GM18505 (cell line): ENCODE data around the gene TMEM11.
"Not testable (repeated sequence)": the region's sequence is repeated elsewhere in the genome, so short reads cannot be mapped to it uniquely, and the experiment has no call there.

Experiments
- ATAC-seq: cut with Tn5 transposase; IDR thresholded peaks from one replicate; pipeline ENCODE4 v1.9.1; 2021; ENCODE audit not compliant: unreplicated experiment
- POLR2A ChIP-seq: IDR thresholded peaks from 4 replicates; pipeline ENCODE4 v1.6.1; 2011; ENCODE audit warnings: borderline replicate concordance; ENCODE audit not compliant: insufficient read depth, insufficient read length; ENCODE audit errors: extremely low read depth

Gene TMEM11

GRCh38 chr17:21232033-21232749 is 18.2 kb upstream of the TMEM11 start:
- ATAC-seq = no peak
- TF ChIP-seq POLR2A = no peak

DNA sequence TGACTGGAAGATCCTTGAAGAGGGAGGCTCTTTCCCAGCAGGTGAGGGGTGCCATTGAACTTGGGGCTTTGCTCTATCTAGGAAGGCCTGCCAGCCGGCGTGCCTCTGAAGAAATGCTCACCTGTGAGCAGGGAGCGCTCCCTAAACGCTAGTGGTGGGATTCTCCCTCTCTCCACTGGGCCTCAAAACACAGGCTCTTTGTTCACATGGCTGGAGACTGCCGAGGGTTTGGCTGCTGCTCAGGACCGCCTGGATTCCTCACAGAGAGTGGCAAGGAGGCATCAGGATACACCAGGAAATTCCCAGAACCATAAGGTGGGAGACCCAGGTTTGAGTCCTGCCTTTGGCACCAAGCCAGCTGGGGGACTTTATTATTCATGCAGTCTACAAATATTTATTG is 17.6 kb upstream of the TMEM11 start:
- ATAC-seq = no peak
- TF ChIP-seq POLR2A = no peak

- no peak for ATAC-seq
Observed at GRCh38 chr17:21228845-21229244, 14.9 kb upstream of the TMEM11 start.

GRCh38 chr17:21228111-21228510 is 14.2 kb upstream of the TMEM11 start:
- ATAC-seq = no peak
- TF ChIP-seq POLR2A = no peak

More at GRCh38 chr17:21228845-21229244, 14.9 kb upstream of the TMEM11 start:
- TF ChIP-seq POLR2A = no peak

DNA sequence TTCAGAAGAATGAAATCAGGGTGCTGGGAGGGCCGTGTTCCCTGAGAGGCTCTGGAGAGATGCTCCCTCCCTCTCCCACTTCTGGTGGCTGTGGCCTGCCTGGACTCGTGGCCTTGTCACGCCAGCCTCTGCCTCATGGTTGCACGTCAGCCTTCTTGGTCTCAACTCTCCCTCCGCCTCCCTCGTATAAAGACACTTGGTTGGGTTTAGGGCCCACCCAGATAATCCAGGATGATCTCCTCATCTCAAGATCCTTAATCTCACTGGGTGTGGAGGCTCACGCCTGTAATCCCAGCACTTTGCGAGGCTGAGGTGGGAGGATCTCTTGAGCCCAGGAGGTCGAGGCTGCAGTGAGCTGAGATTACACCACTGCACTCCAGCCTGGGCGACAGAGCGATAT is 13.3 kb upstream of the TMEM11 start:
- ATAC-seq = not testable (repeated sequence)

- no peak for ATAC-seq
Observed at GRCh38 chr17:21223086-21223485, 9.1 kb upstream of the TMEM11 start.

DNA sequence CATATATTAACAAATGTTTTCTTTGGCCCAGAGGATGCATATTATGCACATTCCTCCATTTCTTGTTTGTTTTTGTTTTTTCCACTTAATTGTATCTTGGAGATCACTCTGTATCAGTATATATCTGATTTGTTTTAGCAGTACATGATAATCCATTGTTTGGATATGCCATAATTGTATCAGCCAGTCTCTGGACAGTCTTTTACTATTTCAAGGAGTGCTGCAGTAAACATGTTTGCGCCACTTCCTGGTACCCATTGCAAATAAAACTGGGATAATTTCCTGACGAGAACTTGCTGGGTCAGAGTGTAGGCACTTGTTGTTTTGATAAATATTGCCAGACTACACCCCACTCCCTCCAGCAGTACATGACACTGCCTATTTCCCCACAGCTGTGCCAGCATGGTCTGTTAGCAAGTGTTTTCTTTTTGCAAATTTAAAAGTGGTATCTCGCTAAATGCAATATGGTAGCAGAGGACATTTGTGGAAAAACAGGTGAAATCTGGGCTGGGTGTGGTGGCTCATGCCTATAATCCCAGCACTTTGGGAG is 4.9 kb upstream of the TMEM11 start:
- no peak for TF ChIP-seq POLR2A
- no peak for ATAC-seq

More at GRCh38 chr17:21223086-21223485, 9.1 kb upstream of the TMEM11 start:
- TF ChIP-seq POLR2A = no peak

GRCh38 chr17:21218101-21218500 is 4.1 kb upstream of the TMEM11 start:
- no peak for TF ChIP-seq POLR2A
- no peak for ATAC-seq

- no peak for TF ChIP-seq POLR2A
- no peak for ATAC-seq
Observed at GRCh38 chr17:21217346-21217745, 3.4 kb upstream of the TMEM11 start.

GRCh38 chr17:21215935-21216334 is 2.0 kb upstream of the TMEM11 start:
- no peak for TF ChIP-seq POLR2A
- ATAC-seq = no peak

GRCh38 chr17:21214777-21215541 is 998 bp upstream of the TMEM11 start:
- no peak for TF ChIP-seq POLR2A
- peak; percentile 8 for ATAC-seq

- no peak for TF ChIP-seq POLR2A
- ATAC-seq = peak; percentile 20
Observed at GRCh38 chr17:21213638-21214014, 335 bp downstream of the TMEM11 start.

GRCh38 chr17:21212826-21213637 is 929 bp downstream of the TMEM11 start:
- no peak for ATAC-seq
- TF ChIP-seq POLR2A = no peak
